ENCODE measurements around the gene MFAP3L.
"Not testable (repeated sequence)": the region's sequence is repeated elsewhere in the genome, so short reads cannot be mapped to it uniquely, and the experiment has no call there.

The MFAP3L gene

DNA sequence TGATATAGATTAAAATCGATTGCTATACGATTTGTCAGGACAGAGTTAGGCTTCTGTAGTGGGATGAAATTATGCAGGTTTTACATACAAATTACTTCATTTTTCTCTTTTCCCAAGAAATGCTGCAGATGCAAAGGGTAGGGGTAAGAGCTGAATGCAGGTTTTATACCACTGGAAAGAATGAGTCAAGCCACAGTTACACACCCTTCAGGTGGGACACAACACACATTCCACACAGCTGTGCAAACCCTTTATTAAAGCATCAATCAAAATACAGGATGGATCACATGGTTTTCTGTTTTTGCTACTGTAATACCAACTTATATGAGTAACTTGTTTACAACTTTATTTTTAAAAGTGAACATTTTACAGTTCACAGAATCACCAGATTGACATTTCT lies 39.8 kb downstream of the MFAP3L start:
- no peak for DNase-seq

DNA sequence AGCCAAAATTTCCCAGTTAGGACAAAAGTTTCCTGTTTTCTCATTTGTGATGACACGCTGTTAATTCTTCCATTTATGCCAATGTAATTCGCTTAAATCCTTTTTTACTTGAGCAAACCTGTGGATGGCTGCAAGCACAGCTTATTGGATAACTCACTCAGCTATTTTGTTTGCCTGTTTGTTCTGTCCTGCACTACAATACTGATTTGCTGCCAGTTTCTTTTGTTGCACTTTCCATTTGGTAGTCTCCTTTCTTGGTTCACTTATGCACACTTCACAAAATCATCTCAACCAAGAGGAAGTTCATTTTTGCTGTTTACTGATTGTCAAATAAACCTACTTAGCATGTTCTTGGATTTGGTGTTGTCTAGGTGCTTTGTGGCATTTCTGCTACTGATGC lies 40.3 kb downstream of the MFAP3L start:
- no peak for DNase-seq

DNA sequence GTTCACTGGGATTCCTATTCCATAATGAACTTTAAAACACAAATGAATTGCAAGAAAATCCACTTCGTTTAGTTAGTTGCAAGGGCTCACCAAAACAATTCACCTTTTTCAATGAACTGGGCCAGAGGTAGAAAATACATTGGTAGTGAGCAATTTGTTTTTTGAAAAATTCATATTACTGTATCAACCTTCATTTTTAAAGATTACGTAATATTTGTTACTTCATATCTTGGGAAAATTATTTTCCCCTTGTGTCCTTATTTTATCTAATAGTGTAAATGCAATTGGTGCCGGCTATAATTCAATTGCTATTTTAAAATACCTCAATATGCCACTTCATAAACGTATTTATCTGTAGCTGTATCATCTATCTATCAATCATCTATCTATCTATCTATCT lies 41.5 kb downstream of the MFAP3L start:
- DNase-seq: no peak

DNA sequence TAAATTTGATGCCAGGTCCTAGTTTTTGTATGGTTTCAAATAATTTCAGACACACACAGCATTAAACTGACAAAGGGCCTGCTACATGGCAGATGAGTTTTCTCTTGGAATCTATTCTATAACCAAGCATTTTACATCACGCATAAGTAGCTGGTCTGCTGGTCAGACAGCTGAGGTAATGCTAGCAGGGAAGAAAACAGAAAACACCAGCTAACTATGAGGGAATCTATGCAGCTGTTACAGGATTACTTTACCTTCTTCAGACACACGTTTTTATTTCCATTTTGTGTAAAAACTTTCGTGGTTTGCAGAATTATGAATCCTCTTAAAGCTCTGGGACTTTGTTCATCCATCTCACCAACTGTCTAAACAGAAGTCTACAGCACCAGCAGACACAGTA lies 42.0 kb downstream of the MFAP3L start:
- no peak for DNase-seq

DNA sequence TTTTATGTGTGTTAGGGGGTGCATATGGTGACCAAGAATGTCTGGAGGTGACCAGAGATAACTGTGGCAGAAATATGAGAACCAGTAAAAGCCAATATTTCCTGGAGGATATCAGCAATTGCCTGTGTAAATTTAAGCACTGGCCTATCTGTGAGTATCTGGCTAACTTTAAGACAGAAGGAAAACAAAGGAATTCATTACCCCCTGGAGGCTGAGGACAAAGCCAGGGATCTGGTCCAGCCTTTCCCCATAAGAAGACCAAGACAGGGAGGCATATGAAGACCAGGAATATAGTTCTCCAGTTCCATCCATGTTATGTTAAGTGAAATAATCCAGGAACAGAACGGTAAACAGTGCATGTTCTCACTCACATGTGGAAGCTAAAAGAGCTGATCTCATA lies 49.2 kb downstream of the MFAP3L start:
- DNase-seq: no peak

DNA sequence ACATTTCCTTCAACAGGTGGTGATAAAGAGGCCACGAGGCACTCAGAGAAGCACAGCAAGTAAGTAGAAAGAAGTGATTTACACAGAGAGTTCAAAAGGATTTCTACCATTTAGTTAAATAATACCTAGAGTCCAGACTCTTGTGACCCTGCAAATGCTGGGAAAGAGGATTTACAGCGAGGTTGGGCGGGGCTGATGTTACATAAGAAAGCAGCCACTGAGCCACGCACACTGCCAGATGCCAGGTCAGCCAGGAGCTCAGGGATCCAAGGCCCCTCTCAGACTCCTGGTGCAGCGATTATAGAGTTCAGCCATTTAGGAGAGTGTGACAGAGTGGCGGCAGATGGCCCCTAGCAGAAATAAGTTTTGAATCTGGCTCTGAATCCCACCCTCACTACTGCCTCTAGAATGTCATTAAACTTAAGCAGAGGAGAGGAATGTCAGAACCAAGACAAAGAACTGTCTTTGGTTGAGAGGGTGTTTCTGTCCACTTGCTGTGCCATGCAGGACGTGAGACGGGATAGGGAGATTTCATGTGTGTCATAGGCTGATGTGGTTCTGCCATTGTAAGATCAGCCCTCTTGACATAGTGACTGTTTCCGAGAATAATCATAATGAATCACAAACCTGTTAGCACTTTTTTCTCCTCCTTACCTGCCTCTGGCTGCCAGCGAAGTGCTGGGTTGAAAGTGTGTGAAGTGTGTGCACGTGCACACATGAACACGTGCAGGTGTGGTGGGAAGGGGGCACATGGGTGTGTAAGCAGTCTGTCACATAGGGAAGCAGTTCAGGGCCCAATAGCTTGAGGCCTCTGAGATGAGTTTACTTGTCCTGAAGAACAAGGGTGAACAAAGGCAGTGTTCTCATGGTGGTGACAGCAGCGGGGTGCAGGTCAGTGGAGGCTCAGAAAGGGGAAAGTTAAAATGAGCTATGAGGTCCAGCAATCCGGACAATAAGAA lies 50.1 kb downstream of the MFAP3L start:
- no peak for DNase-seq

DNA sequence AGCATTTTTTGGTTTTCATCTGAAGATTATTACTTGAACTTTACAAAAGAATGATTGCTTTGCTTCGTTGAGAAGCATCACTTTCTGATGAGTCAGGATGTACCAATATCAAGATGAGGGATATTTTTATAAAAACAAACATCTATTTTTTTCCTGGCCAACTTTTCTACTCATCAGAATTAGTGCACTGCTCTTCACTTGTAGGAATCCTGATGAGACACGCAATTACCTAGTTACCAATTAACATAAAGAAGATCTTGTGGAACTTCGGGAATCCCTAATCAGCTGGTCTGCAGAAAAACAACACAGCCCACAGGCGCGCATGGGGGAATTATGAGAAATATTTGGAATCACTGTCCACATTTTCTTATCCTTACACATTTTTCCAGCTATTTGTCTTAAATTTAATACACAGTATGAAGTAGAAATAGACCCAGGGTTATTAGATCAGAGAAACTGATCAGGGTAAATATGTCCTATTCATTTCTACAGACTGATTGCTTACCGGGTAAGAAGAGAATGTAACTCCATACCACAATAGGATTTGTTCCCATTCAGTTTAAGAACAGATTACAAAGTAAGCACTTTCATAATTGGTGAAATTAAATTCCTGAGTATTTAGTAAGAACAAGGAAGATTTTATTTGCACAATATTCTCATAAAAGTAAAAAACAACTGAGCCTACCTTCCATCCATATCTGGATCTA lies 50.9 kb downstream of the MFAP3L start:
- no peak for DNase-seq

DNA sequence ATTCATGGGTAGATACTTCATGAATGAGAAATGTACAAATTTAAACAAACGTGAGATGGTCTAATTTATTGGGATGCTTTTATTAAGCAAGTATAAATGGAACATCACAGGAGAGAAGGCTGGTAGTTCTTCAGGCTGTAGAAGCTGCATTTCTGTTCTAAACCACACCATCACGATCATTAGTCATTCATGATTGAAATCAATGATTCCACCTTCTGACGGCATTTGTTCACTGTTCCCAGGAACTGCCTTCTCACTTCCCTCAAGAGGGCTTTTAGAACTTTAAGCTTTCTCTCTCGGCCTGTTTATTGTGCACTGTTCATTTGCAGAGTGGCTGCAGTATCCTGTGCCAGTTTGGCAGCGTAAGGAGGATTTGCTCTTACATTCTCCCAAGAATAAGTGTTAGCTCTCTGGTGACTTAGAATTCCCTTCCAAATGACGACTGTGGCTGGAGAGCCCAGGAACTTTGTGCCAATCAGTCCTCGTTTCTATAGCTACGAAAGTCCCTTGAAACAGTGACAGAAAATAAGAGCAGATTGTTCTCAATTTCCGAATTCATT lies 54.7 kb downstream of the MFAP3L start:
- no peak for DNase-seq

DNA sequence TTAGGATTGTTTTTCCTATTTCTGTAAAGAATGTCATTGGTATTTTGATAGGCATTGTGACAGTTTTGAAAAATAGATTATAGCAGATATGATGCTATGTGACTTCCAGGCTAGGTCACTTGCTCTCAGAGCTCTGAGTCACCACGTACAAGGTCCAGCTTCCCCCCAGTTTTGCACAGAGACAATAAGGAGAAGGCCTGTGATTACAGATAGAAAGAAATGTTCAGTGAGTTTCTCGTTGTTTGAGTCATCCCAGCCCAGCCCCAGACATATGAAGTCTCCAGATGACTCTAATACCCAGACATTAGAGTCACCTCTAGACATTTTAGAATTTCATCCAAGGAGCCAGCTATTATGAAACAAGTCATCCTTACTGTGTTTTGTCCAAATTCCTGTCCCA lies 57.2 kb downstream of the MFAP3L start:
- DNase-seq: no peak

DNA sequence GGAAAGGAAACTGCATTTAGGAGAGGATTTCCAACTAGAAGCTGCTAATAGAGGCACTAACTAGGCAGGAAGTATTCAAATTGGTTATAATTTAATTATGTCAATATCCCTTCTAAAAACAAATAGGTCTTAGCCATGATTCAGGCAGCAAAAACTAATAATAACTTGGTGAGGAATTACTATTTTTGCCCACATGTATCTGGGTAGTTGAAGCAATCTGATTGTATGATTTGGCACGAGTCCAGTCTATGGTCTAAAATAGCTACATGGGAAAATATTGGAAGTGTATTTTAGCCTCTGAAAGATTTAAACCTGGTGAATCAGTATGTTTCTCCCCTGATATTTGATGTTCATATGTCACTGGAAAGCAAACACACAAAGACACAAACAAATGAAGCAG lies 62.2 kb downstream of the MFAP3L start:
- DNase-seq: no peak

DNA sequence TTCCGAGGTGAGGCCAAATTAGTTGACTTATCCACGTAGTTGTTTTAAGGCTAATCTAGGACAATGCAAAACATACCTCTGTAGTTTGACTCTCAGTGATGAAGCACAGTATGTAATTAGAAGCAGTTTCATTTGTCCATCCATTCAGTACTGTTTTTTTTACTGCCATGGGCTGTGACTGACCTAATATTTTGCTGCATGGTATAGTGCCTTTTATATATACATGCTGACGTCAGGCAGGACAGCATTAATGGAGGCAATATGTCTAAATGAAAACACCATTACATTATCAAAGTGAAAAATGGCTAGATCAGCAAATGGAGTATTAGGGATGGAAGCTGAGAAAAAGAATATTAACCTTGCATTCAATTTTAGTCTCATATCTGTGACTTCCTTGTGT lies 66.9 kb downstream of the MFAP3L start:
- no peak for DNase-seq

DNA sequence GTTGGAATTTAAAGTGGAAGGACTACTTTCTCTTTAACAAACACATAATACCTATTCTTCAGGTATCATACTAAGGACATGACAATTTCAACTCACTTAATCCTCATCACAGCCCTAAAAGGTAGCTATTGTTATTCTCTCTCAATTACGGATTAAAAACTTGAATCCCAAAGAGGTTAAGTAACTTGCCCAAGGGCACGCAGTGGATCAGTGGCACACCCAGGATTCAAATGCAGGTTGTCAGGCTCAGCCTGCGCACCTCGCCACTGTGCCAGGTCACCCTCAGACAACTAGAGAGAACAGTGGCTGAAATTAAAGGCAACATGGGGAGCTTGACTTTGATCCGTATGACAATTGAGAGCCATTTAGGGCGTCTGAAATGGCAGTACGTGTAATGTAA lies 67.6 kb downstream of the MFAP3L start:
- no peak for DNase-seq

DNA sequence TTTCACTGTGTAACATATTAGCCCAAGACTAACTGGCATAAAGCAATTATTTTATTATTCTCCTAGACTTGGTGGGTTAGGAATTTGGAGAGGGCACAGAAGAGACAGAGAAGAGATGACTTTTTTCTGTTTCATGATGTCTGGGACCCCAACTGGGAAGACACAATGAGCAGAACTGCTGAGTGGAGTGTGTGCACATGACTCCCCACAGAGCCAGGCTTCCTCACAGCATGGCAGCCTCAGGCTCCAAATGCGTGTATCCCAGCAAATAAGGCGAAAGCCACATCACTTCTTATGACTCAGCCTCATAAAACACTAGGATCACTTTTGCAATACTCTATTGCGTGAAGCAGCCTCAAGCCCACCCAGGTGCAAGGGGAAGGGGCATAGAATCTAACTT lies 68.4 kb downstream of the MFAP3L start:
- DNase-seq: no peak

DNA sequence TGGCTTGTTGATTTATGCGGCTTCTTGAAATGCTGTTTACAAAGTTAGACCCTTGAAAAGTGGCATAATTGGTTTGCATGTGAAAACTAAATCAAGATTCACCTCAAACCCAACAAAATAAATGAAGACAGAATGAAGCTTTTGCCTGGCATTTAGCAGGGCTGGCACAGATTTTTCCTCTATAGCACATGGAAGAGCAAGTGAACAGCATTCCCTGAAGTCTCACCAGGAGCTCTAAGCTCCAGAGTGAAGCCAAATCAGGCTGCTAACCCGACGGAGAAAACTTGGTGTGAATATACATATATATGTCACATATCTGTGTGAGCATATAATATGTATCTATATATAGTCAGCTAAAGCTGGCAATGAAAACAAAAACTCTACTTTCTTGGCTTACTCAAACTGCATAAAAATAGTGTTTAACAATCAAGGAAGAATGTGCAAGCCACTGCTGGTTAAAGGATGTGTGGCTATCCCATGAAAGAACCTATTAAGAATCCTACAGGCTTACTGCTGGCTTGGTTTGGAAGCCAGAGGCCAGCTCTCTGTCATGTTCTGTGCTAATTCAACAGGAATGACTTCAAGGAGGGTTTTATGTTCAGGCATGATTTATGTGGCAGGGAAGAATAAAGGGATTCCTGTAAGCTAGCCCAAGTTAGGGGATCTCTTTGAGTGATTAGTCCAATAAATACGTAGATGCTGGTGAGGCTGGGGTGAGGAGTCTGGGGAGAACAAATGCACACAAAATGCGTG lies 69.9 kb downstream of the MFAP3L start:
- DNase-seq: no peak

DNA sequence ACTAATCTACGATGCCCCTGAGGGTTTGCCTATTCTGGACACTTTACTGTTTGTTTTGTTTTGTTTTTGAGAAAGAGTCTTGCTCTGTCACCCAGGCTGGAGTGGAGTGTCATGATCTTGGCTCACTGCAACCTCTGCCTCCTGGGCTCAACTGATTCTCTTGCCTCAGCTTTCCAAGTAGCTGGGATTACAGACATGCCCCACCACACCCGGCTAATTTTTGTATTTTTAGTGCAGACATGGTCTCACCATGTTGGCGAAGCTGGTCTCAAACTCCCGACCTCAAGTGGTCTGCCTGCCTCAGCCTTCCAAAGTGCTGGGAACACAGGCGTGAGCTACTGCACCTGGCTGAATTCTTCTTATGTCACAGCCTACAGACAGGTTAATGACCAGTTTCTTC lies 70.7 kb downstream of the MFAP3L start:
- DNase-seq: no peak

DNA sequence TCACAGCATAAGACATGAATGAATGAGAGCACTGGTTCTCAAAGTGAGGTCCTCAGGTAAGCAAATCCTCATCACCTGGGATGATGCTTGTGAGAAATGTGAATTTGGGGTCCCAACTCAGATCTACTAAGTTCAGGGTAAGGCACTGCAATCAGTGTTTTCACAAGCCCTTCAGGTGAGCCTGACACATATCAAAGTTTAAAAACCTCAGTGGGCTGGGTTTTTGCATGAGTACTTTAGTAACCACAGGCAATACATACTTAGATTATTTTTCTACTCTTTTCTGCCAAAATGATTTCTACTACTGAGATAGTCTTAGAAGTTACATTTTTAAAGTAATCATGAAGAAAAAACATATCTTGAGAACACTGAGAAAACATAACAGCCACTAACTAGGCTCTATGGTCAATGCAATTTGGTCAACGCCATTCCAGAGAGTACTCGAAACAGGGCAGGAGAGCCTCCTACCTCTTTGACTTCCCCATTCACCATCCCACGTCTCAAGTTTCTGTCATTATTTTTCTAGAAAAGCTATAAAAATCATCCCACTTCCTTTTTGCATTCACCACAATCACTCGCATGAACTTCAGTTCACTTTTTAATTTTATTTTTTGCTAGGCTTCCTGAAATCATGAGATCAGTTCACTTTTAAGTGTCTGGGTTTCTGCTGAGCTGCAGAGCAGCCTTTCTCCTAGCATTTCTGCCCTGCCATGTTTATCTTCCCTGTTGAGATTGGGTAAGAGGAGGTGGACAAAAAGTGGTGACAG lies 73.8 kb downstream of the MFAP3L start:
- DNase-seq: peak; percentile 97

DNA sequence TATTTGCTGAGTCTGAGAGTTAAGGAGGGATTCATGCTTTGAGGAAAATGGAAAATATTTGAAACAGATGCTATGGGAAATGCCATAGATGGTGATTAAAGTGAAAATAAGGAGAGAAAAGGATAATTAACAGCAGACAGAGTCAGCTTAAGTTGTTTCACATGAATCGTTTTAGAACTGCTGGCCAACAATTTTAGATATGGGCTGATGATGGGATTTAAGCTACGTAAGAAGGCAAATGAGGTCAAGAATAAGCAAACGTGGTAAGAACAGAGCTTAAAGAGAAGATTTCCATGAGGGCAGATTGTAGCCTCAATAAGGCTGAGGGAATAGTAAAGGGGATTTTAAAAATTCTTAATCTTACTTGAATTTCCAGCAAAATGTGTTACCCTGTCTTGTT lies 77.9 kb downstream of the MFAP3L start:
- no peak for DNase-seq

DNA sequence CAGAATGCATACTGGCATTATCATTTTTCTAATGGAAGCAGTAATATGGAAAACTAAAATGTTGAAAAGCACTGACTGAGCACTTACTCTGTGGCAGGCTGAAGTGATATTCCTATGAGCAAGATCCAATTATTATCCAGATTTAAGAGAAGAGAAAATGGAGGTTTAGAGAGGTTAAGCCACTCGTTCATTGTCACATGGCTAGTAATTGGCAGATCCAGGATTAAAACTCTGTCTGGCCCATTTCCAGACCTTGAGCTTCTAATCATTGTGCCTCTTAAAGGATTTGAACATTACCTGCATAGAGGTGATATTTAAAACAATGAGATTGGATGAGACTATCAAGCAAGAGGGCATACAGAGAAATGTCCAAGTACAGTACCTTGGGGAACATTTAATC lies 80.6 kb downstream of the MFAP3L start:
- DNase-seq: no peak

DNA sequence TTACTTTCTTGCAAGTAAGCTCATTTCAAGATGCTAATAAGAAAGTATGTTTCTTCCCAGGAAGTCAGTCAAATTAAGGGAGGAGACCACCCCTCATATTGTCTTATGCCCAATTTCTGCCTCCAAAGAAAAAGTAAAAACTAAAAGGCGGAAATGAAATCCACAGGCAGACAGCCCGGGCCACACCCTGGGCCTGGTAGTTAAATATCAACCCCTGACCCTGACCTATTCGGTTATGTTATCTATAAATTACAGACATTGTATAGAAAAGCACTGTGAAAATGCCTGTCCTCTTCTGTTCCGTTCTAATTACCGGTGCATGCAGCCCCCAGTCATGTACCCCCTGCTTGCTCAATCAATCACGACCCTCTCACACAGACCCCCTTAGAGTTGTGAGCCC lies 82.6 kb downstream of the MFAP3L start:
- DNase-seq: not testable (repeated sequence)

DNA sequence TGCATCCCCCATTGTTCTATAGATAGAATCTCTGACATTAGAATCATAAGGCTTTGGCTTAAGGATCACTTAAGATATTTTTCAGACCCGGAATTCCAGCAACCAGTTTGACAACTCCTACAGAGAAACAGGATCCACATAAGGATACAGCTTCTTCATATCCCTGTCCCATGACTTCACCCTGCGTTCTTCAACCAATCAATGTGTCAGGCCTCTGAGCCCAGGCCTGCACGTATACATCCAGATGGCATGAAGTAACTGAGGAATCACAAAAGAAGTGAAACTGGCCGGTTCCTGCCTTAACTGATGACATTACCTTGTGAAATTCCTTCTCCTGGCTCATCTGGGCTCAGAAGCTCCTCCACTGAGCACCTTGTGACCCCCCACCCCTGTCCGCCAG lies 85.1 kb downstream of the MFAP3L start:
- DNase-seq: no peak

DNA sequence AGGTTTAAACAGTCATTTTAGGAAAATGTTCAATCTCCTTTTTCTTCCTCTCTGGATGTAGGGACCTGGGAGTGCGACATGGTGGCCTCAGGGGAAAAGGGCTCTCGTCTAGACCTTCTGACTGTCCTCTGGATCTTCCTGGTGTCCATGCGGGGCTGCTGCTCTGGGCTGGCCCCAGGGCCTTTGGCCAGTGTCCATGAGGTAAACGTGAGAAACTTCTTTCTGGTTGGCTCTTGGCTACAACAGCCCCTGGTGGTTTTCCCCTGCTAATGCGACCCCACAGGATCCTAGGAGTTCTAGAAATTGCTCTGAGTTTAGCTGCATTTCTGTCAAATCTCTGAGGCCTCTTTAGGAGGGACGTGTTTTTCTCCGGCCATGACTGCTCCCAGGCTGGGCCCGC lies 85.7 kb downstream of the MFAP3L start:
- DNase-seq: no peak
